WTC11 (cell line): ENCODE data around the gene KHK. TPM values are rescaled to one million over a fixed set of nuclear protein-coding genes. Genes with fewer than 3 reads are reported as not detected.

ENCODE experiments used
- ATAC-seq: fragments of 200-7000 bp; cut with Tn5 transposase; 2 replicates; pipeline ENCODE4 v1.10.0; 2021; ENCODE audit warnings: mild to moderate bottlenecking, moderate library complexity
- CTCF ChIA-PET: fragments of 300-600 bp; sonication (Branson Sonifier 250); formaldehyde crosslinking; loops from one replicate; lab custom pipeline; 2021; ENCODE audit warnings: antibody characterized with exemption; lab: Charles Lee
- POLR2A ChIA-PET: fragments of 350-600 bp; sonication (Branson Sonifier 250); formaldehyde crosslinking; loops from one replicate; lab custom pipeline; 2021; ENCODE audit warnings: antibody characterized with exemption; lab: Charles Lee
- DNase-seq: peaks from one replicate; pipeline ENCODE4 v3.0.0; 2021; ENCODE audit warnings: low spot score
- H3K27ac Mint-ChIP-seq: 2 replicates; pipeline ENCODE4 v1.8.0; 2021; ENCODE audit warnings: mixed read lengths
- H3K27me3 Mint-ChIP-seq: 2 replicates; pipeline ENCODE4 v1.8.0; 2021; ENCODE audit warnings: low read depth, mild to moderate bottlenecking, moderate library complexity, mixed read lengths
- H3K36me3 Mint-ChIP-seq: 2 replicates; pipeline ENCODE4 v1.8.0; 2021; ENCODE audit warnings: mixed read lengths
- H3K4me1 Mint-ChIP-seq: 2 replicates; pipeline ENCODE4 v1.8.0; 2022; ENCODE audit warnings: mixed read lengths
- H3K4me3 Mint-ChIP-seq: 2 replicates; pipeline ENCODE4 v1.8.0; 2021; ENCODE audit warnings: mild to moderate bottlenecking, moderate library complexity, mixed read lengths
- H3K9me3 Mint-ChIP-seq: 2 replicates; pipeline ENCODE4 v1.8.0; 2021; ENCODE audit warnings: mixed read lengths
- E2F4 ChIP-seq: sonication (generic); formaldehyde crosslinking; IDR thresholded peaks from 2 replicates; pipeline ENCODE4 v1.8.1; 2022; ENCODE audit warnings: low read depth, mild to moderate bottlenecking, moderate library complexity, missing genetic modification reagents, borderline replicate concordance
- ELF4 ChIP-seq: sonication (generic); formaldehyde crosslinking; IDR thresholded peaks from 2 replicates; pipeline ENCODE4 v1.8.1; 2022; ENCODE audit warnings: low read depth, mild to moderate bottlenecking, moderate library complexity, missing genetic modification reagents
- IRF1 ChIP-seq: sonication (generic); formaldehyde crosslinking; IDR thresholded peaks from 2 replicates; pipeline ENCODE4 v1.8.0; 2023; ENCODE audit warnings: missing genetic modification reagents
- JAZF1 ChIP-seq: fragments of 250-450 bp; sonication (Bioruptor Pico); IDR thresholded peaks from 2 replicates; pipeline ENCODE4 v1.9.0; 2021; ENCODE audit warnings: moderate library complexity, mild to moderate bottlenecking, inconsistent platforms
- JUN ChIP-seq: sonication (generic); formaldehyde crosslinking; IDR thresholded peaks from 2 replicates; pipeline ENCODE4 v1.8.0; 2023; ENCODE audit warnings: mild to moderate bottlenecking, missing genetic modification reagents
- KAT7 ChIP-seq: sonication (generic); formaldehyde crosslinking; IDR thresholded peaks from 2 replicates; pipeline ENCODE4 v1.8.1; 2023; ENCODE audit warnings: missing genetic modification reagents, mild to moderate bottlenecking, borderline replicate concordance
- NR2C2 ChIP-seq: sonication (generic); formaldehyde crosslinking; IDR thresholded peaks from 2 replicates; pipeline ENCODE4 v1.8.0; 2022; ENCODE audit warnings: mild to moderate bottlenecking, missing genetic modification reagents
- RORB ChIP-seq: fragments of 250-450 bp; sonication (Bioruptor Pico); IDR thresholded peaks from 2 replicates; pipeline ENCODE4 v1.9.0; 2021; ENCODE audit warnings: mild to moderate bottlenecking
- ZNF121 ChIP-seq: sonication (generic); formaldehyde crosslinking; IDR thresholded peaks from 2 replicates; pipeline ENCODE4 v1.8.0; 2023; ENCODE audit warnings: missing genetic modification reagents
- ZNF232 ChIP-seq: sonication (generic); formaldehyde crosslinking; IDR thresholded peaks from 2 replicates; pipeline ENCODE4 v1.8.0; 2022; ENCODE audit warnings: mild to moderate bottlenecking, missing genetic modification reagents
- ZNF281 ChIP-seq: sonication (generic); formaldehyde crosslinking; IDR thresholded peaks from 2 replicates; pipeline ENCODE4 v1.8.0; 2023; ENCODE audit warnings: mild to moderate bottlenecking, missing genetic modification reagents
- ZNF317 ChIP-seq: sonication (generic); formaldehyde crosslinking; IDR thresholded peaks from 2 replicates; pipeline ENCODE4 v1.8.1; 2023; ENCODE audit warnings: low read depth, mild to moderate bottlenecking, moderate library complexity, missing genetic modification reagents, borderline replicate concordance
- ZNF416 ChIP-seq: fragments of 250-450 bp; sonication (Bioruptor Pico); IDR thresholded peaks from 2 replicates; pipeline ENCODE4 v1.9.0; 2021; ENCODE audit warnings: mild to moderate bottlenecking, inconsistent platforms
- ZNF425 ChIP-seq: fragments of 250-450 bp; sonication (Bioruptor Pico); conservative IDR thresholded peaks from 2 replicates; pipeline ENCODE4 v1.9.0; 2021; ENCODE audit warnings: mild to moderate bottlenecking
- total RNA-seq: library from RNA; stranded (reverse); gene quantifications from 3 replicates; pipeline ENCODE4 v1.2.3, GENCODE V29; 2021
- TF ChIP-seq, protein P1 (sequence below): sonication (generic); formaldehyde crosslinking; IDR thresholded peaks from 2 replicates; pipeline ENCODE4 v1.8.1; 2022; ENCODE audit warnings: mild to moderate bottlenecking, moderate library complexity, missing genetic modification reagents
- TF ChIP-seq, protein P2 (sequence below): sonication (generic); formaldehyde crosslinking; IDR thresholded peaks from 2 replicates; pipeline ENCODE4 v1.8.1; 2023; ENCODE audit warnings: mild to moderate bottlenecking, missing genetic modification reagents, borderline replicate concordance
- TF ChIP-seq, protein P3 (sequence below): fragments of 250-450 bp; sonication (Bioruptor Pico); IDR thresholded peaks from 2 replicates; pipeline ENCODE4 v2.1.2; 2022; ENCODE audit warnings: mild to moderate bottlenecking, moderate library complexity

Gene KHK
- total RNA-seq, 1 experiment from 2014 or later = 17.4 TPM

DNA sequence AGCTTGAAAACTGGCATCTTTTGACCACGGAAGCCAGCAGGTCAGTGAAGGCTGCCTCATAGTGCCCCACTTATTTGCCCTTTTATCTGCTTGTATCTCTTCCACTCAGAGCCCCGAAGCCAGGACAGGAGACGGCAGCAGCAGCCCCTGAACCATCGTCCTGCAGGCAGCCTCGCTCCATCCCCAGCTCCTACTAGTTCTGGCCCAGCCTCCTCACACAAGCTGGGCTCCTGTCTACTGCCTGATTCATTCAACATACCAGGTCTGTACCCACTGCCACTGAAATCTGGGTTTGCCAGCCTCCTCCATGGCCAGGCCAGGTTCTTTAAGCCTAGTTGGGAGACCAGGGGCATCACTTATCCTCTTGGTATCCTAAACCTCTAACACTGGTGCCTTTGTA lies 19.2 kb upstream of the KHK start (continued):
- TF ChIP-seq, protein P1, sequence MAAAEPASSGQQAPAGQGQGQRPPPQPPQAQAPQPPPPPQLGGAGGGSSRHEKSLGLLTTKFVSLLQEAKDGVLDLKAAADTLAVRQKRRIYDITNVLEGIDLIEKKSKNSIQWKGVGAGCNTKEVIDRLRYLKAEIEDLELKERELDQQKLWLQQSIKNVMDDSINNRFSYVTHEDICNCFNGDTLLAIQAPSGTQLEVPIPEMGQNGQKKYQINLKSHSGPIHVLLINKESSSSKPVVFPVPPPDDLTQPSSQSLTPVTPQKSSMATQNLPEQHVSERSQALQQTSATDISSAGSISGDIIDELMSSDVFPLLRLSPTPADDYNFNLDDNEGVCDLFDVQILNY (CRISPR knock-in tag) = no peak
- TF ChIP-seq ZNF416 (CRISPR knock-in tag) (no peak), ZNF317 (CRISPR knock-in tag) (no peak), JAZF1 (CRISPR knock-in tag) (no peak), NR2C2 (no peak), IRF1 (CRISPR knock-in tag) (no peak), JUN (CRISPR knock-in tag) (no peak), E2F4 (no peak), RORB (no peak), KAT7 (CRISPR knock-in tag) (no peak)
- TF ChIP-seq, protein P2, sequence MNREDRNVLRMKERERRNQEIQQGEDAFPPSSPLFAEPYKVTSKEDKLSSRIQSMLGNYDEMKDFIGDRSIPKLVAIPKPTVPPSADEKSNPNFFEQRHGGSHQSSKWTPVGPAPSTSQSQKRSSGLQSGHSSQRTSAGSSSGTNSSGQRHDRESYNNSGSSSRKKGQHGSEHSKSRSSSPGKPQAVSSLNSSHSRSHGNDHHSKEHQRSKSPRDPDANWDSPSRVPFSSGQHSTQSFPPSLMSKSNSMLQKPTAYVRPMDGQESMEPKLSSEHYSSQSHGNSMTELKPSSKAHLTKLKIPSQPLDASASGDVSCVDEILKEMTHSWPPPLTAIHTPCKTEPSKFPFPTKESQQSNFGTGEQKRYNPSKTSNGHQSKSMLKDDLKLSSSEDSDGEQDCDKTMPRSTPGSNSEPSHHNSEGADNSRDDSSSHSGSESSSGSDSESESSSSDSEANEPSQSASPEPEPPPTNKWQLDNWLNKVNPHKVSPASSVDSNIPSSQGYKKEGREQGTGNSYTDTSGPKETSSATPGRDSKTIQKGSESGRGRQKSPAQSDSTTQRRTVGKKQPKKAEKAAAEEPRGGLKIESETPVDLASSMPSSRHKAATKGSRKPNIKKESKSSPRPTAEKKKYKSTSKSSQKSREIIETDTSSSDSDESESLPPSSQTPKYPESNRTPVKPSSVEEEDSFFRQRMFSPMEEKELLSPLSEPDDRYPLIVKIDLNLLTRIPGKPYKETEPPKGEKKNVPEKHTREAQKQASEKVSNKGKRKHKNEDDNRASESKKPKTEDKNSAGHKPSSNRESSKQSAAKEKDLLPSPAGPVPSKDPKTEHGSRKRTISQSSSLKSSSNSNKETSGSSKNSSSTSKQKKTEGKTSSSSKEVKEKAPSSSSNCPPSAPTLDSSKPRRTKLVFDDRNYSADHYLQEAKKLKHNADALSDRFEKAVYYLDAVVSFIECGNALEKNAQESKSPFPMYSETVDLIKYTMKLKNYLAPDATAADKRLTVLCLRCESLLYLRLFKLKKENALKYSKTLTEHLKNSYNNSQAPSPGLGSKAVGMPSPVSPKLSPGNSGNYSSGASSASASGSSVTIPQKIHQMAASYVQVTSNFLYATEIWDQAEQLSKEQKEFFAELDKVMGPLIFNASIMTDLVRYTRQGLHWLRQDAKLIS (CRISPR knock-in tag) = no peak

DNA sequence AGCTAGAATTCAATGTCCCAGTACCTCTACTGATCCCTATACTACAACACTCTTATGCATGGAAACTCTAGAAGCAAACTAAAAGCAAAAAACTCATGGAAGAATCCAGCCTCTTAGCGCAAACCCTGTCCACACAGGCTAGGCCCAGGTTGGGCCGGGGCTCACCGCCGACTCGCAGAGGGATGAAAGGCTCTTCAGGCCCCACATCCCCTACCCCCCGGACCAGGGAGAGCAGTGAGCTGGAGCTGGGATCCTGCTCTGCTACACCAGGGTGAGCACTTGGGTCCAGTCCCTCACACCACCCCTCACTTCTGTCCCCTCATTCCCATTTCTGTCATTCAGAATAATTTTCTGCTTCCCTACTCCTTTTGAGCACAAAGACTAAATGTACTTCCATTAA lies 17.1 kb upstream of the KHK start:
- H3K9me3 Mint-ChIP-seq = no peaks in the 10 kb centered on the region
- H3K4me3 Mint-ChIP-seq = no peak overlapping the region; the same call in none of the 2 replicates
- POLR2A ChIA-PET = interaction anchor here (1.5 kb wide), 1 partner anchor 18 kb away, joined by 3 read pairs; the partner anchor contains the start of gene AGBL5
- H3K36me3 Mint-ChIP-seq = peaks cover 36% of the 10 kb centered on the region
- CTCF ChIA-PET = no interaction called here
- H3K27ac Mint-ChIP-seq = no peak overlapping the region; the same call in 1 of the 2 replicates
- no peak for DNase-seq
- H3K4me1 Mint-ChIP-seq = peaks cover 11% of the 10 kb centered on the region
- no peaks in the 10 kb centered on the region; the same call in 1 of the 2 replicates for H3K27me3 Mint-ChIP-seq
- ATAC-seq = no peak
- TF ChIP-seq RORB (no peak), ZNF232 (CRISPR knock-in tag) (no peak), ZNF121 (no peak), ZNF317 (CRISPR knock-in tag) (no peak), ZNF281 (no peak), ZNF425 (CRISPR knock-in tag) (no peak), ELF4 (CRISPR knock-in tag) (no peak)
- TF ChIP-seq, protein P2 (CRISPR knock-in tag) = no peak
- TF ChIP-seq, protein P3, sequence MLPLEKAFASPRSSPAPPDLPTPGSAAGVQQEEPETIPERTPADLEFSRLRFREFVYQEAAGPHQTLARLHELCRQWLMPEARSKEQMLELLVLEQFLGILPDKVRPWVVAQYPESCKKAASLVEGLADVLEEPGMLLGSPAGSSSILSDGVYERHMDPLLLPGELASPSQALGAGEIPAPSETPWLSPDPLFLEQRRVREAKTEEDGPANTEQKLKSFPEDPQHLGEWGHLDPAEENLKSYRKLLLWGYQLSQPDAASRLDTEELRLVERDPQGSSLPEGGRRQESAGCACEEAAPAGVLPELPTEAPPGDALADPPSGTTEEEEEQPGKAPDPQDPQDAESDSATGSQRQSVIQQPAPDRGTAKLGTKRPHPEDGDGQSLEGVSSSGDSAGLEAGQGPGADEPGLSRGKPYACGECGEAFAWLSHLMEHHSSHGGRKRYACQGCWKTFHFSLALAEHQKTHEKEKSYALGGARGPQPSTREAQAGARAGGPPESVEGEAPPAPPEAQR = no peak
